SJSA1 (cell line): Measurements from ENCODE around the gene TAP2. TPM values are rescaled to one million over a fixed set of nuclear protein-coding genes. Genes with fewer than 3 reads are reported as not detected.
"Not testable (repeated sequence)": the region's sequence is repeated elsewhere in the genome, so short reads cannot be mapped to it uniquely, and the experiment has no call there.

Experiments used
- DNase-seq, 2 experiments: peaks; one replicate each; pipeline ENCODE4 v3.0.0-alpha.2; 2015 to 2020; ENCODE audit warnings: low spot score in 2 of 2, low read depth in 1 of 2
- H3K27ac ChIP-seq: fragments of 250-450 bp; sonication (Bioruptor Pico); 2 replicates; pipeline ENCODE4 v1.5.1; 2020; ENCODE audit warnings: mild to moderate bottlenecking, moderate library complexity
- H3K27me3 ChIP-seq: fragments of 250-450 bp; sonication (Bioruptor Pico); replicated peaks from 2 replicates; pipeline ENCODE4 v1.5.1; 2020; ENCODE audit warnings: mild to moderate bottlenecking, moderate library complexity
- H3K36me3 ChIP-seq: fragments of 250-450 bp; sonication (Bioruptor Pico); 2 replicates; pipeline ENCODE4 v1.5.1; 2020; ENCODE audit warnings: mild to moderate bottlenecking
- H3K4me1 ChIP-seq: fragments of 250-450 bp; sonication (Bioruptor Pico); replicated peaks from 2 replicates; pipeline ENCODE4 v1.6.1; 2021; ENCODE audit warnings: mild to moderate bottlenecking
- H3K4me3 ChIP-seq: fragments of 250-450 bp; sonication (Bioruptor Pico); 2 replicates; pipeline ENCODE4 v1.5.1; 2020; ENCODE audit warnings: mild to moderate bottlenecking
- H3K9me3 ChIP-seq: fragments of 250-450 bp; sonication (Bioruptor Pico); replicated peaks from 2 replicates; pipeline ENCODE4 v1.5.1; 2020; ENCODE audit warnings: mild to moderate bottlenecking
- total RNA-seq: library from RNA; depleted of rRNA; stranded (reverse); fragments of >200 nt; shearing (Covaris generic); gene quantifications from 2 replicates; pipeline ENCODE4 v1.2.3, GENCODE V29; 2014; rRNA removed

Gene TAP2
- total RNA-seq, 1 experiment from 2014 or later = 34.2 TPM

DNA sequence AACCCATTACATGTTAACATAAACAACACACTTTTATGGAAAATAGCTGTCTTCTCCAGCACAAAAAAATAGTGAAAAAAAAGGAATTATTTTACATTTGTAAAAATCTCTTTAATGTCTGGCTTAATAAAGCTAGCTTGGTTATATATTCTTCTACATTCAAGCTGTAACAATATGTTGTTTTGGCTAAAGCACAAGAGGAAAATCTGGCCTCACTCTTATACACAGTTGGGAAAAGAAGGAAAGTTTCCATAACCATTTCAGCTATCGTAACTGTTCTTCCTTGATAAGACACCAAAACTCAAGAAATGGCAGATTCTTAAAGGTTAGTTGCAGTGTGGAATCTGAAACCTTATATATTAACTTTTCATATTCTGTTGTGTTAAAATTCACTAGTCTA, 29.4 kb downstream of the TAP2 start:
- H3K9me3 ChIP-seq = no peaks in the 10 kb centered on the region
- no peaks in the 10 kb centered on the region for H3K4me1 ChIP-seq

DNA sequence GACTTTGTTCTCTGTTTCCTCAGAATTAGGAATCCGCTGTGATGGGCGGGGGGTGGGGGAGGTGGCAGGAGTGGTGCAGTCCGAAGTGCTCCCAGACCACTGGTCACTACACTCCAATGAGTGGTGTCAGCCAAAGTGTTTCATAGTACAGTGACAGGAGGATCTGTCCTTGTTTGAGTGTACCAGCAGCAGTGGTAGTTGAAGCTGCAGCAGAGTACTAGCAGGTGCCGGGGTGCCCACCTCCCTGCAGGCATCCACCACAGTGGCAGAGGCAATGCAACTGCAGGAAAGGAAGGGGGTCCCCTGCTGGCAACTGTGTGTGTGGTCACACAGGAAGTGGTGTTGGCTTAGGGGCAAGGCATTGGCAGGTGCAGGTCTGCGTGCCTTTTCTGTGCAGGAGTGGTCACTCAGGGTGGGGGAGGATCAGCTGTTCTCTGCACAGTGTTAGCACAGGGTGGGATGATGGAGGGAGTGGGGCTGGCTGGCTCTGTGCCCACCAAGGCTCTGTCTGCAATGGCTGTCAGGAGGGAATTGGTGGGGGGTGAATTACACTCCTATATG, 31.4 kb downstream of the TAP2 start:
- no peak overlapping the region for H3K27ac ChIP-seq
- H3K4me3 ChIP-seq = no peak overlapping the region
- no peak for DNase-seq
- H3K4me1 ChIP-seq = no peaks in the 10 kb centered on the region
- H3K36me3 ChIP-seq = no peaks in the 10 kb centered on the region
- H3K27me3 ChIP-seq = peaks cover 33% of the 10 kb centered on the region
- H3K9me3 ChIP-seq = no peaks in the 10 kb centered on the region

More for the DNA sequence above, 29.4 kb downstream of the TAP2 start:
- Histone ChIP-seq H3K36me3 (no peaks in the 10 kb centered on the region), H3K27ac (no peak overlapping the region), H3K27me3 (peaks cover 12% of the 10 kb centered on the region), H3K4me3 (no peak overlapping the region)
- DNase-seq = no peak

DNA sequence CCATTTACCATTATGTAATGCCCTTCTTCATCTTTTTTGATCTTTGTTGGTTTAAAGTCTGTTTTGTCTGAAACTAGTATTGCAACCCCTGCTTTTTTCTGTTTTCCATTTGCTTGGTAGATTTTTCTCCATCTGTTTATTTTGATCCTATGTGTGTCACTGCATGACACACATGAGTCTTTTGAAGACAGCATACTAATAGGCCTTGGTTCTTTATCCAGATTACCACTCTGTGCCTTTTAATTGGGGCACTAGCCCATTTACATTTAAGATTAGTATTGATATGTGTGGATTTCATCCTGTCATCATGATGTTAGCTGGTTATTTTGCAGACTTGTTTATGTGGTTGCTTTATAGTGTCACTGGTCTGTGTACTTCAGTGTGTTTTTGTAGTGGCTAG, 33.1 kb downstream of the TAP2 start:
- not testable (repeated sequence) for DNase-seq, H3K36me3 ChIP-seq, H3K9me3 ChIP-seq, H3K4me3 ChIP-seq, H3K27ac ChIP-seq, H3K4me1 ChIP-seq
- peaks cover 41% of the 10 kb centered on the region for H3K27me3 ChIP-seq

DNA sequence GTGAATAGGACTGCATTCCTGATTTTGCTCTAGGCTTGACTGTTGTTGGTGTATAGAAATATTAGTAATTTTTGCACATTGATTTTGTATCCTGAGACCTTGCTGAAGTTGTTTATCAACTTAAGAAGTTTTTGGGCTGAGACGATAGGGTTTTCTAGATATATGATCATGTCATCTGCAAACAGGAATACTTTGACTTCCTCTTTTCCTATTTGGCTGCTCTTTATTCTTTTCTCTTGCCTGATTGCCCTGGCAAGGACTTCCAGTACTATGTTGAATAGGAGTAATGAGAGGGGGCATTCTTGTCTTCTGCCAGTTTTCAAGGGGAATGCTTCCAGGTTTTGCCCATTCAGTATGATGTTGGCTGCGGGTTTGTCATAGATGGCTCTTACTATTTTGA, 35.1 kb downstream of the TAP2 start:
- Histone ChIP-seq H3K36me3 (no peaks in the 10 kb centered on the region), H3K4me3 (no peak overlapping the region)

DNA sequence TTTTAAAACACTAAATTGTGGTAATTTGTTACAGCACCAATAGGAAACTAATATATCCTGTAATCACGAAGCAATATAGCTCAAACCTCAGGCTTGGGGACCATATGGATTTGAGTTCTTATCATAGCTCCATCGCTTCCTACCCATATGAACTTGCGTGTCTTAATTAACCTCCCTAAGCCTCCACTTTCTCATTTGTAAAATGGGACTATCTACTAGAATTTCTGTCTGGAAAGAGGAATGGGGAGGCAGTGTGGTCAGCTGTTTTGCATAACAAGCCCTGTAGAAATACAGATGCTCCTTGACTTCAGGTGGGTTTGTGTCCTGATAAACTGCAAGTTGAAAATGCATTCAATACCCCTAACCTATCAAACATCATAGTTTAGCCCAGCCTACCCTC, 38.8 kb downstream of the TAP2 start:
- Histone ChIP-seq H3K36me3 (no peaks in the 10 kb centered on the region), H3K4me1 (no peaks in the 10 kb centered on the region), H3K9me3 (no peaks in the 10 kb centered on the region), H3K27me3 (peaks cover 56% of the 10 kb centered on the region), H3K4me3 (no peak overlapping the region), H3K27ac (no peak overlapping the region)
- no peak for DNase-seq

More for the DNA sequence above, 35.1 kb downstream of the TAP2 start:
- no peaks in the 10 kb centered on the region for H3K9me3 ChIP-seq
- no peaks in the 10 kb centered on the region for H3K4me1 ChIP-seq
- H3K27me3 ChIP-seq = peaks cover 47% of the 10 kb centered on the region
- no peak overlapping the region for H3K27ac ChIP-seq
- DNase-seq = no peak

DNA sequence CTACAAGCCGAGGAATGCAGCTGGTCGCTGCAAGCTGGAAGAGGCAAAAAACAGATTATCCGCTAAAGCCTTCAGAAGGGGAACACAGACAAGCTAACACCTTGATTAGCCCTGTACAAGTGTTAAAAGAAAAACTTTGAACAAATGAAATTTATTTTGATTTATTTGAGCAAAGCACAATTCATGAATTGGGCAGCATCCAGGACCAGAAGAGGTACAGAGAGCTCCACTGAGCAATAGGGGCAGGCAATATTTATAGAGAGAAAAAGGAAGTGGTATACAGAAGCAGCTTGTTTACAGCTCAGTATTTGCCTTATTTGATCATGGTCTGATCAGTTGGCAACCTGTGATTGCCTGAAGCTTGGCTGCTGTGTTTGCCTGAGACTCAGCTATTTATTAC, 39.4 kb downstream of the TAP2 start:
- Histone ChIP-seq H3K36me3 (no peaks in the 10 kb centered on the region), H3K27ac (no peak overlapping the region), H3K4me3 (no peak overlapping the region), H3K27me3 (peaks cover 59% of the 10 kb centered on the region), H3K4me1 (no peaks in the 10 kb centered on the region), H3K9me3 (no peaks in the 10 kb centered on the region)
- no peak for DNase-seq

DNA sequence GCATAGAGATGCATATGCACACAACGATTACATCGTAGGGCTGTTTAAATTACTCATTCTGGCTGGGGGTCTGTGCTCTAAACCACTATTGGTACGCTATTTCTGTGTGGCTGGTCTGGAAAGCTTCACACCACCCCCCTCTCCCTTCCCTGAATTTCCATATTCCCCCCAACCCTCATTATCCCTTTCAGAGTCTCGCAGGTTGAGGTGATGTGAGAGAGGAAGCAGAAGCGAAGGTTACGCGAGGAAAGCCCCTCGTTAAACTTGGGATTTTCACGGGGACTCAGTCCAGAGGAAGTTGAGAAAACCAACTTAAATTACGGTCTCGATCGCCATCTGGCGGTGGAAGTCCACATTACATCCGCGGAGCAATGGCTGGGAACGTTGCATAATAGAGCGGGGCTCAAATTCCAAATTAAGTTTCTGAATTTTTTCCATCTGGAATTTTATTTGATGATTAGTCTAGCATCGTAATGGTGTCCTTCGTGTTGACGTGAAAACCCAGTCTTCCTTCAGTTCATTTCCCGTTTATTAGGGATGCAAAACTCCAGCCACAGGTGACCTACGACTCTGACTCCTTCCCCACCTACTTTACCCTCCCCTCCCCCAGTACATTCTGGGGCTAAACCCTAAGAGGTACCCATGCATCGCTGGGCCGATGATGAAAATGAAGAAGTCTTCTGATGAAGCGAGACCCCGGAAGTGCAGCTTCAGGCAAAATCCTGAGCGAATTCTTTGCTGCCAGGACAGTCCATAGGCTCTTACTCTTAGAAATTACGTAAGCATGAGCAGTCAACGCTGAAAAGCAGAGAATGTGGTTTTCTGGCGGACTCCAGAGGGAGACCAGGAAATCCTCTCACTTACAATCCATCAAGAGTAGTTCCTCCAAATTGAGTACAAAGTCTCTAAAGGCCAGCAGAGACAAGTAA, 41.4 kb downstream of the TAP2 start:
- H3K4me3 ChIP-seq = no peak overlapping the region
- DNase-seq = peak; percentile 51 to 68
- peaks cover 59% of the 10 kb centered on the region for H3K27me3 ChIP-seq
- no peak overlapping the region for H3K27ac ChIP-seq
- H3K4me1 ChIP-seq = no peaks in the 10 kb centered on the region
- no peaks in the 10 kb centered on the region for H3K9me3 ChIP-seq
- H3K36me3 ChIP-seq = no peaks in the 10 kb centered on the region

DNA sequence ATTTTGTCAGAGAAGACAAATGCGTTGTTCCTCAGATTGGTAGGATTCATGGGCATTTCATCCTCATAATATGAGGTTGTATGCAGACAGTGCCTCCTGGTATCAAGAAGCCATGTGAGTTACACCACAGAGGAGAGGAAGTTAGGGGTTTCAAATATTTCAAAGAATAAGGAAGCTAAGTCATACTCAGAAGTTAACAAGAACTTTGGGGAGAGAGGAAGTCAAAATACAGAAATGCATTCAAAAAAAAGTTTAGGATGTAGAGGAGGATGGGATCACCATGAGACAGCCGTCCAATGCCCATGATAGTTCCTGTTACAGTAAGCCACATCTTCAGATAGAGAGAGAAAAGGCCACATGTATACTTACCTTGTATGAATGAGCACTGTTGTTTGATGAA, 44.0 kb downstream of the TAP2 start:
- Histone ChIP-seq H3K9me3 (no peaks in the 10 kb centered on the region), H3K4me1 (no peaks in the 10 kb centered on the region), H3K27ac (no peak overlapping the region), H3K27me3 (peaks cover 57% of the 10 kb centered on the region), H3K4me3 (no peak overlapping the region), H3K36me3 (no peaks in the 10 kb centered on the region)
- no peak for DNase-seq

DNA sequence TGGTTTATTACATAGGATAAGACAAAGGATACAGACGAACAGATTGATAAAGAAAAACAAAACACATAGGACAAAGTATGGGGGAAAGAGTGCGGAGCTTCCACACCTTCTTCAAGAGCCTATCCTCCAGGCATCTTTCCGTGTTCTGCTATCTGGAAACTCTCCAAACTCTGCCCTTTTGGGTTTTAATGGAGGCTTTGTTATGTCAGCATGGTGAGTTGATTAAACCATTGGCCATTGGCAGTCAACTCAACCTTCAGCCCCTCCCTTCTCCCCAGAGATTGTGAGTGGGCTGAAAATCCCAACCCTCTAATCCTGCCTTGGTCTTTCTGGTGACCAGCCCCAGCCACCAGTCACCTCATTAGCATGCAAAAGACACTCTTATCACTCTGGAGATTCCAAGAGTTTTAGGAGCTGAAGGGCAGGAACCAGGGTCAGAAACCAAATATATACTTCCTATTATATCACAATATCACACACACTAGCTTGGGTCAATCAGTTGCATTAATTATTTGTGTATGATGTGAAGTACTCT, 45.6 kb downstream of the TAP2 start:
- Histone ChIP-seq H3K4me1 (no peaks in the 10 kb centered on the region), H3K9me3 (no peaks in the 10 kb centered on the region; the same call in 1 of the 2 replicates), H3K27ac (no peak overlapping the region), H3K36me3 (no peaks in the 10 kb centered on the region), H3K4me3 (no peak overlapping the region), H3K27me3 (peaks cover 64% of the 10 kb centered on the region)
- DNase-seq = no peak

DNA sequence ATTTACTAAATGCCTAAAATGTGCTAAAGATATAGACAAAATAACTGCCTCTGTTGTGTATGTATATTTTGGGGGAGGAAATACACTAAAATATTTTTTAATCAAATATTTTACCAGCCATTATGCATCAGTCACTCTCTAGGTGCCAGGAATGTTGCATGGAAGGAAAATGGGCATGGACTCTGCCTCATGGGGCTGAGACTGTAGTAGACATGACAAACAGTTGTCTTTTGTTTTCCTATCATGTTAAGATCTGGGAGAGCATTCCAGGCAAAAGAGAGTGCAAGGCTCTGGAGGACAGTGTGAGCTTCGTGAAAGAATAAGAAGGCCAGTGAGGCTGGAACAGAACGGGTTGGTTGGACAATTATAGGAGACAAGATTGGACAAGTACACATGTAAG, 48.2 kb downstream of the TAP2 start:
- peaks cover 66% of the 10 kb centered on the region for H3K27me3 ChIP-seq
- DNase-seq = no peak
- H3K36me3 ChIP-seq = no peaks in the 10 kb centered on the region
- no peak overlapping the region for H3K27ac ChIP-seq
- H3K9me3 ChIP-seq = no peaks in the 10 kb centered on the region; the same call in none of the 2 replicates
- no peak overlapping the region for H3K4me3 ChIP-seq
- H3K4me1 ChIP-seq = no peaks in the 10 kb centered on the region

Other genes starting within 250 kb of the TAP2 start
- not detected in 2 replicates for gene HLA-DRB1, start 248.9 kb downstream of the TAP2 start, total RNA-seq
- gene HLA-DQA1, start 201.3 kb downstream of the TAP2 start, total RNA-seq = not detected in 2 replicates
- gene HLA-DQB1, start 172.1 kb downstream of the TAP2 start, total RNA-seq = not detected in 2 replicates
- not detected in 2 replicates for gene HLA-DQA2, start 97.3 kb downstream of the TAP2 start, total RNA-seq
- not detected in 2 replicates for gene HLA-DQB2, start 75.2 kb downstream of the TAP2 start, total RNA-seq
- gene HLA-DOB, start 21.7 kb downstream of the TAP2 start, total RNA-seq = 0.32 TPM in 1 of 2 replicates, not detected in the other
- 107 and 118 TPM in 2 replicates for gene PSMB8, start 5.3 kb upstream of the TAP2 start, total RNA-seq
- gene TAP1, start 15.0 kb upstream of the TAP2 start, total RNA-seq = 92.8 and 106 TPM in 2 replicates
- 66.0 and 91.8 TPM in 2 replicates for gene PSMB9, start 15.5 kb upstream of the TAP2 start, total RNA-seq
- not detected in 2 replicates for gene HLA-DMB, start 102.3 kb upstream of the TAP2 start, total RNA-seq
- gene HLA-DMA, start 114.4 kb upstream of the TAP2 start, total RNA-seq = 0.24 TPM in 1 of 2 replicates, not detected in the other
- 76.3 and 118 TPM in 2 replicates for gene BRD2, start 129.9 kb upstream of the TAP2 start, total RNA-seq
- gene HLA-DOA, start 170.9 kb upstream of the TAP2 start, total RNA-seq = not detected in 2 replicates
- gene HLA-DPA1, start 234.9 kb upstream of the TAP2 start, total RNA-seq = not detected in 2 replicates
- gene HLA-DPB1, start 237.3 kb upstream of the TAP2 start, total RNA-seq = not detected in 2 replicates